ENCODE results near the gene LKAAEAR1.

- TF ChIP-seq CTCF (conservative IDR thresholded peaks at IDR 0.05 in 1 of 2, IDR thresholded peaks at IDR 0.05 in 1 of 2; ENCODE audit: extremely low read depth in 1 of 2, insufficient read depth in 1 of 2, low read depth in 1 of 2, low read length in 2 of 2) (no peak), EZH2 (IDR thresholded peaks at IDR 0.05; ENCODE audit: borderline replicate concordance, low read length) (no peak)
Observed at GRCh38 chr20:64114356-64114971, 30.3 kb upstream of the LKAAEAR1 start.

Measured in mammary epithelial cell (primary cell).